H9 (cell line): Measurements from ENCODE around the gene DHRSX. TPM values are rescaled to one million over a fixed set of nuclear protein-coding genes. Genes with fewer than 3 reads are reported as not detected.
"Not testable (repeated sequence)": the region's sequence is repeated elsewhere in the genome, so short reads cannot be mapped to it uniquely, and the experiment has no call there.

Experiments used
- DNase-seq: peaks from one replicate; pipeline ENCODE4 v3.0.0-alpha.2; 2017
- H2AFZ ChIP-seq: one replicate; pipeline ENCODE4 v1.6.1; 2013; ENCODE audit warnings: mild to moderate bottlenecking, low read length, control low read depth, moderate library complexity
- H2AK5ac ChIP-seq: 2 replicates; pipeline ENCODE4 v1.6.1; 2013; ENCODE audit warnings: low read length, control low read depth, mixed read lengths; ENCODE audit not compliant: insufficient read length
- H2BK120ac ChIP-seq: one replicate; pipeline ENCODE4 v1.6.1; 2013; ENCODE audit warnings: low read depth, mild to moderate bottlenecking, low read length, control low read depth, inconsistent platforms; ENCODE audit not compliant: poor library complexity, severe bottlenecking
- H2BK12ac ChIP-seq: 2 replicates; pipeline ENCODE4 v1.6.1; 2013; ENCODE audit warnings: low read length, control low read depth, mixed read lengths, low read depth; ENCODE audit not compliant: insufficient read length
- H2BK15ac ChIP-seq: 2 replicates; pipeline ENCODE4 v1.6.1; 2013; ENCODE audit warnings: low read depth, low read length, control low read depth
- H2BK20ac ChIP-seq: one replicate; pipeline ENCODE4 v1.6.1; 2013; ENCODE audit warnings: low read depth, mild to moderate bottlenecking, low read length, control low read depth, inconsistent platforms; ENCODE audit not compliant: poor library complexity, severe bottlenecking
- H2BK5ac ChIP-seq: 2 replicates; pipeline ENCODE4 v1.6.1; 2013; ENCODE audit warnings: low read length, control low read depth, mixed read lengths; ENCODE audit not compliant: insufficient read length
- H3K14ac ChIP-seq: 2 replicates; pipeline ENCODE4 v1.6.1; 2013; ENCODE audit warnings: low read length, control low read depth; ENCODE audit not compliant: insufficient read depth
- H3K18ac ChIP-seq: 2 replicates; pipeline ENCODE4 v1.6.1; 2013; ENCODE audit warnings: low read depth, mild to moderate bottlenecking, mixed read lengths, low read length, control low read depth; ENCODE audit not compliant: insufficient read length
- H3K23ac ChIP-seq: 2 replicates; pipeline ENCODE4 v1.6.1; 2013; ENCODE audit warnings: low read length, control low read depth, mixed read lengths, low read depth; ENCODE audit not compliant: insufficient read length
- H3K23me2 ChIP-seq: 2 replicates; pipeline ENCODE4 v1.6.1; 2013; ENCODE audit warnings: low read depth, mild to moderate bottlenecking, mixed read lengths, low read length, control low read depth; ENCODE audit not compliant: insufficient read length, poor library complexity, severe bottlenecking
- H3K27ac ChIP-seq: 2 replicates; pipeline ENCODE4 v1.5.1; 2013; ENCODE audit warnings: low read length, control low read depth, mixed read lengths, low read depth; ENCODE audit not compliant: insufficient read length
- H3K27me3 ChIP-seq: 2 replicates; pipeline ENCODE4 v1.6.1; 2013; ENCODE audit warnings: low read length, control low read depth, inconsistent platforms; ENCODE audit not compliant: insufficient read depth
- H3K4ac ChIP-seq: 2 replicates; pipeline ENCODE4 v1.6.1; 2013; ENCODE audit warnings: low read depth, mild to moderate bottlenecking, control low read depth, inconsistent platforms, low read length, moderate library complexity
- H3K4me1 ChIP-seq: 2 replicates; pipeline ENCODE4 v1.6.1; 2013; ENCODE audit warnings: low read length, control low read depth, inconsistent platforms; ENCODE audit not compliant: insufficient read depth
- H3K4me2 ChIP-seq: 2 replicates; pipeline ENCODE4 v1.6.1; 2013; ENCODE audit warnings: low read length, control low read depth, mixed read lengths; ENCODE audit not compliant: insufficient read length, insufficient read depth
- H3K56ac ChIP-seq: 2 replicates; pipeline ENCODE4 v1.6.1; 2013; ENCODE audit warnings: low read depth, mild to moderate bottlenecking, mixed read lengths, low read length, control low read depth; ENCODE audit not compliant: insufficient read length
- H3K79me1 ChIP-seq: 2 replicates; pipeline ENCODE4 v1.6.1; 2013; ENCODE audit warnings: low read depth, mild to moderate bottlenecking, moderate library complexity, low read length, control low read depth, inconsistent platforms; ENCODE audit not compliant: insufficient read depth, poor library complexity, severe bottlenecking
- H3K79me2 ChIP-seq: 2 replicates; pipeline ENCODE4 v1.6.1; 2013; ENCODE audit warnings: low read length, control low read depth, inconsistent platforms; ENCODE audit not compliant: insufficient read depth
- H3K9ac ChIP-seq: 2 replicates; pipeline ENCODE4 v1.6.1; 2013; ENCODE audit warnings: low read length, control low read depth, mixed read lengths; ENCODE audit not compliant: insufficient read length; ENCODE audit errors: extremely low read depth
- H3K9me3 ChIP-seq: one replicate; pipeline ENCODE4 v1.6.1; 2013; ENCODE audit warnings: low read depth, low read length, inconsistent platforms; ENCODE audit not compliant: control insufficient read depth
- H3T11ph ChIP-seq: one replicate; pipeline ENCODE4 v1.6.1; 2013; ENCODE audit warnings: mild to moderate bottlenecking, low read length, control low read depth, inconsistent platforms
- H4K20me1 ChIP-seq: one replicate; pipeline ENCODE4 v1.6.1; 2013; ENCODE audit not compliant: control insufficient read depth, insufficient read length, insufficient read depth
- H4K5ac ChIP-seq: 2 replicates; pipeline ENCODE4 v1.6.1; 2013; ENCODE audit warnings: low read depth, mild to moderate bottlenecking, mixed read lengths, low read length, control low read depth; ENCODE audit not compliant: insufficient read length
- H4K8ac ChIP-seq: replicated peaks from 2 replicates; pipeline ENCODE4 v1.6.1; 2013; ENCODE audit warnings: low read length, control low read depth, mixed read lengths, low read depth; ENCODE audit not compliant: insufficient read length
- H4K91ac ChIP-seq: 2 replicates; pipeline ENCODE4 v1.6.1; 2013; ENCODE audit warnings: low read depth, mild to moderate bottlenecking, moderate library complexity, mixed read lengths, low read length, control low read depth; ENCODE audit not compliant: insufficient read length
- H3K27ac Mint-ChIP-seq, 3 experiments: 2 replicates in 2 of 3; 3 replicates in 1 of 3; pipeline ENCODE4 v1.8.0; 2020 to 2021; ENCODE audit warnings: mixed read lengths in 3 of 3, mild to moderate bottlenecking in 1 of 3, moderate library complexity in 1 of 3
- H3K27me3 Mint-ChIP-seq: 2 replicates; pipeline ENCODE4 v1.8.0; 2021; ENCODE audit warnings: low read depth, mild to moderate bottlenecking, moderate library complexity, mixed read lengths
- H3K36me3 Mint-ChIP-seq, 3 experiments: 2 replicates in 2 of 3; 3 replicates in 1 of 3; pipeline ENCODE4 v1.8.0; 2020 to 2021; ENCODE audit warnings: low read depth in 3 of 3, mixed read lengths in 3 of 3; ENCODE audit not compliant: insufficient read depth in 1 of 3
- H3K4me1 Mint-ChIP-seq, 2 experiments: 2 replicates each; pipeline ENCODE4 v1.8.0; 2020; ENCODE audit warnings: mixed read lengths in 2 of 2
- H3K4me3 Mint-ChIP-seq, 2 experiments: 2 replicates in 1 of 2; 3 replicates in 1 of 2; pipeline ENCODE4 v1.8.0; 2020 to 2021; ENCODE audit warnings: mild to moderate bottlenecking in 2 of 2, mixed read lengths in 2 of 2, moderate library complexity in 1 of 2
- H3K9me3 Mint-ChIP-seq, 2 experiments: 2 replicates in 1 of 2; 3 replicates in 1 of 2; pipeline ENCODE4 v1.8.0; 2020; ENCODE audit warnings: mild to moderate bottlenecking in 2 of 2, mixed read lengths in 2 of 2, moderate library complexity in 1 of 2
- WGBS: extraction: QIAGEN DNeasy Blood & Tissue Kit; methylation state at CpG from one replicate; pipeline ENCODE4 v1.1.7; 2013; ENCODE audit warnings: missing lambda C conversion rate, low lambda C conversion rate, mixed read lengths; ENCODE audit not compliant: insufficient read length; ENCODE audit errors: extremely low coverage; 5-methylcytosine and 5-hydroxymethylcytosine counted together
- total RNA-seq: library from RNA; stranded (reverse); gene quantifications from 2 replicates; pipeline ENCODE4 v1.2.1, GENCODE V29; 2021
- TF ChIP-seq, protein P1 (sequence below): fragments of 200-600 bp; sonication (generic); conservative IDR thresholded peaks from 3 replicates; pipeline ENCODE4 v1.8.0; 2021; ENCODE audit warnings: antibody characterized with exemption, mild to moderate bottlenecking

Gene DHRSX
- total RNA-seq, 1 experiment from 2014 or later: 44.0 TPM

DNA sequence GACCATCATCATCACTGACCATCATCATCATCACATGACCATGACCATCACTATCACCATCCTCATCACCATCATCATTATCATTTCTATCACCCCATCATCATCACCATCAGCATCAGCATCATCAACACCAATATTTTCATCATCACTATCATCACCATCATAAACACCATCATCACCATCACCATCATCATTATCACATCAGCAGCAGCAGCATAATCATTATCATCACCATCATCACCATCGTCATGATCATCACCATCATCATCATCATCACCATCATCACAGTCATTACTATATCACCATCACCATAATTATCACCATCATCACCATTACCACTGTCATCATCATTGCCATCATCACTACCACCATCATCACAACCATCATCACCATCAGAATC lies 117.6 kb downstream of the DHRSX start:
- Histone ChIP-seq H2BK20ac (no peak overlapping the region), H2AFZ (no peak overlapping the region), H3K4me2 (no peak overlapping the region), H3K18ac (no peak overlapping the region), H3K9me3 (no peaks in the 10 kb centered on the region), H4K20me1 (no peaks in the 10 kb centered on the region), H3K56ac (no peak overlapping the region), H3K4ac (no peak overlapping the region), H2BK12ac (no peak overlapping the region), H3K27me3 (no peaks in the 10 kb centered on the region), H2AK5ac (no peak overlapping the region), H2BK15ac (no peak overlapping the region), H3K79me1 (no peaks in the 10 kb centered on the region), H3K27ac (no peak overlapping the region), H4K8ac (no peak overlapping the region), H3K9ac (no peak overlapping the region), H2BK120ac (no peak overlapping the region), H4K5ac (no peak overlapping the region), H3K4me1 (no peaks in the 10 kb centered on the region), H3K23ac (no peak overlapping the region), H2BK5ac (no peak overlapping the region), H3K14ac (no peak overlapping the region), H3K23me2 (no peaks in the 10 kb centered on the region), H3T11ph (no peak overlapping the region), H4K91ac (no peak overlapping the region), H3K79me2 (peaks cover 3% of the 10 kb centered on the region; the same call in 1 of the 2 replicates)
- DNase-seq: no peak
- TF ChIP-seq, protein P1, sequence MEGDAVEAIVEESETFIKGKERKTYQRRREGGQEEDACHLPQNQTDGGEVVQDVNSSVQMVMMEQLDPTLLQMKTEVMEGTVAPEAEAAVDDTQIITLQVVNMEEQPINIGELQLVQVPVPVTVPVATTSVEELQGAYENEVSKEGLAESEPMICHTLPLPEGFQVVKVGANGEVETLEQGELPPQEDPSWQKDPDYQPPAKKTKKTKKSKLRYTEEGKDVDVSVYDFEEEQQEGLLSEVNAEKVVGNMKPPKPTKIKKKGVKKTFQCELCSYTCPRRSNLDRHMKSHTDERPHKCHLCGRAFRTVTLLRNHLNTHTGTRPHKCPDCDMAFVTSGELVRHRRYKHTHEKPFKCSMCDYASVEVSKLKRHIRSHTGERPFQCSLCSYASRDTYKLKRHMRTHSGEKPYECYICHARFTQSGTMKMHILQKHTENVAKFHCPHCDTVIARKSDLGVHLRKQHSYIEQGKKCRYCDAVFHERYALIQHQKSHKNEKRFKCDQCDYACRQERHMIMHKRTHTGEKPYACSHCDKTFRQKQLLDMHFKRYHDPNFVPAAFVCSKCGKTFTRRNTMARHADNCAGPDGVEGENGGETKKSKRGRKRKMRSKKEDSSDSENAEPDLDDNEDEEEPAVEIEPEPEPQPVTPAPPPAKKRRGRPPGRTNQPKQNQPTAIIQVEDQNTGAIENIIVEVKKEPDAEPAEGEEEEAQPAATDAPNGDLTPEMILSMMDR: no peak
- Mint-ChIP-seq H3K27ac (no peak overlapping the region), H3K4me3 (no peak overlapping the region), H3K4me1 (peaks cover 0 to 4% of the 10 kb centered on the region in 2 experiments; a peak in 1 of 4 replicates), H3K9me3 (peaks cover 2 to 10% of the 10 kb centered on the region in 2 experiments; a peak in 4 of 5 replicates), H3K27me3 (no peaks in the 10 kb centered on the region), H3K36me3 (peaks cover 18 to 22% (median 21%) of the 10 kb centered on the region in 3 experiments)
- no CpG with 5 or more reads among the region's 1 CpG for WGBS

DNA sequence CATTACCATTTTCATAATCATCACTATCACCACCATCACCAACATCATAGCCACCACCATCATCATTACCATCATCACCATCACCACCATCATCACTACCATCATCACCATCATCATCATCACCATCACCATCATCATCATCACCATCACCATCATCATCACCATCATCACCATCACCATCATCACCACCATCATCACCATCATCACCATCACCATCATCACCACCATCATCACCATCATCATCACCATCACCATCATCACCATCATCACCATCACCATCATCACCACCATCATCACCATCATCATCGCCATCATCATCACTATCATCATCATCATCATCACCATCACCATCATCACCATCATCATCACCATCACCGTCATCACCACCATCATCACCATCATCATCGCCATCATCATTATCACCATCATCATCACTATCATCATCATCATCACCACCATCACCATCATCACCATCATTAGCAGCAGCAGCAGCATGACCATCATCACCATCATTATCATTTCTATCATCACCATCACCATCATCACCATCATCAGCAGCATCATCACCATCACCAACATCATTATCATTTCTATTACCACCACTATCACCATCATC lies 118.2 kb downstream of the DHRSX start:
- not testable (repeated sequence) for H3T11ph ChIP-seq, H3K4me1 ChIP-seq, H3K27ac Mint-ChIP-seq, H3K9me3 ChIP-seq, H3K9ac ChIP-seq, H3K79me2 ChIP-seq, H4K8ac ChIP-seq, H3K27ac ChIP-seq, H2BK15ac ChIP-seq, H3K23ac ChIP-seq, H3K4me1 Mint-ChIP-seq, H3K4me3 Mint-ChIP-seq, H2AFZ ChIP-seq, H2AK5ac ChIP-seq, H3K18ac ChIP-seq, H4K20me1 ChIP-seq, H3K27me3 Mint-ChIP-seq, H4K5ac ChIP-seq, H2BK5ac ChIP-seq, H3K27me3 ChIP-seq, H4K91ac ChIP-seq, H2BK12ac ChIP-seq, H3K14ac ChIP-seq, H3K79me1 ChIP-seq, H3K56ac ChIP-seq, H3K23me2 ChIP-seq, H2BK120ac ChIP-seq, H2BK20ac ChIP-seq, H3K4ac ChIP-seq, H3K4me2 ChIP-seq, DNase-seq
- Mint-ChIP-seq H3K36me3 (peaks cover 23 to 26% (median 25%) of the 10 kb centered on the region in 3 experiments), H3K9me3 (peaks cover 3 to 14% of the 10 kb centered on the region in 2 experiments; a peak in 4 of 5 replicates)
- no CpG with 5 or more reads among the region's 3 CpGs for WGBS
